H9 (cell line): ENCODE results near the gene SLIT1. TPM values are rescaled to one million over a fixed set of nuclear protein-coding genes. Genes with fewer than 3 reads are reported as not detected.

Experiments
- DNase-seq: peaks from one replicate; pipeline ENCODE4 v3.0.0-alpha.2; 2017
- H2AFZ ChIP-seq: one replicate; pipeline ENCODE4 v1.6.1; 2013; ENCODE audit warnings: mild to moderate bottlenecking, low read length, control low read depth, moderate library complexity
- H2AK5ac ChIP-seq: 2 replicates; pipeline ENCODE4 v1.6.1; 2013; ENCODE audit warnings: low read length, control low read depth, mixed read lengths; ENCODE audit not compliant: insufficient read length
- H2BK120ac ChIP-seq: one replicate; pipeline ENCODE4 v1.6.1; 2013; ENCODE audit warnings: low read depth, mild to moderate bottlenecking, low read length, control low read depth, inconsistent platforms; ENCODE audit not compliant: poor library complexity, severe bottlenecking
- H2BK12ac ChIP-seq: 2 replicates; pipeline ENCODE4 v1.6.1; 2013; ENCODE audit warnings: low read length, control low read depth, mixed read lengths, low read depth; ENCODE audit not compliant: insufficient read length
- H2BK15ac ChIP-seq: 2 replicates; pipeline ENCODE4 v1.6.1; 2013; ENCODE audit warnings: low read depth, low read length, control low read depth
- H2BK20ac ChIP-seq: one replicate; pipeline ENCODE4 v1.6.1; 2013; ENCODE audit warnings: low read depth, mild to moderate bottlenecking, low read length, control low read depth, inconsistent platforms; ENCODE audit not compliant: poor library complexity, severe bottlenecking
- H2BK5ac ChIP-seq: 2 replicates; pipeline ENCODE4 v1.6.1; 2013; ENCODE audit warnings: low read length, control low read depth, mixed read lengths; ENCODE audit not compliant: insufficient read length
- H3K14ac ChIP-seq: 2 replicates; pipeline ENCODE4 v1.6.1; 2013; ENCODE audit warnings: low read length, control low read depth; ENCODE audit not compliant: insufficient read depth
- H3K18ac ChIP-seq: 2 replicates; pipeline ENCODE4 v1.6.1; 2013; ENCODE audit warnings: low read depth, mild to moderate bottlenecking, mixed read lengths, low read length, control low read depth; ENCODE audit not compliant: insufficient read length
- H3K23ac ChIP-seq: 2 replicates; pipeline ENCODE4 v1.6.1; 2013; ENCODE audit warnings: low read length, control low read depth, mixed read lengths, low read depth; ENCODE audit not compliant: insufficient read length
- H3K23me2 ChIP-seq: 2 replicates; pipeline ENCODE4 v1.6.1; 2013; ENCODE audit warnings: low read depth, mild to moderate bottlenecking, mixed read lengths, low read length, control low read depth; ENCODE audit not compliant: insufficient read length, poor library complexity, severe bottlenecking
- H3K27ac ChIP-seq: 2 replicates; pipeline ENCODE4 v1.5.1; 2013; ENCODE audit warnings: low read length, control low read depth, mixed read lengths, low read depth; ENCODE audit not compliant: insufficient read length
- H3K27me3 ChIP-seq: 2 replicates; pipeline ENCODE4 v1.6.1; 2013; ENCODE audit warnings: low read length, control low read depth, inconsistent platforms; ENCODE audit not compliant: insufficient read depth
- H3K4ac ChIP-seq: 2 replicates; pipeline ENCODE4 v1.6.1; 2013; ENCODE audit warnings: low read depth, mild to moderate bottlenecking, control low read depth, inconsistent platforms, low read length, moderate library complexity
- H3K4me1 ChIP-seq: 2 replicates; pipeline ENCODE4 v1.6.1; 2013; ENCODE audit warnings: low read length, control low read depth, inconsistent platforms; ENCODE audit not compliant: insufficient read depth
- H3K4me2 ChIP-seq: 2 replicates; pipeline ENCODE4 v1.6.1; 2013; ENCODE audit warnings: low read length, control low read depth, mixed read lengths; ENCODE audit not compliant: insufficient read length, insufficient read depth
- H3K56ac ChIP-seq: 2 replicates; pipeline ENCODE4 v1.6.1; 2013; ENCODE audit warnings: low read depth, mild to moderate bottlenecking, mixed read lengths, low read length, control low read depth; ENCODE audit not compliant: insufficient read length
- H3K79me1 ChIP-seq: 2 replicates; pipeline ENCODE4 v1.6.1; 2013; ENCODE audit warnings: low read depth, mild to moderate bottlenecking, moderate library complexity, low read length, control low read depth, inconsistent platforms; ENCODE audit not compliant: insufficient read depth, poor library complexity, severe bottlenecking
- H3K79me2 ChIP-seq: 2 replicates; pipeline ENCODE4 v1.6.1; 2013; ENCODE audit warnings: low read length, control low read depth, inconsistent platforms; ENCODE audit not compliant: insufficient read depth
- H3K9ac ChIP-seq: 2 replicates; pipeline ENCODE4 v1.6.1; 2013; ENCODE audit warnings: low read length, control low read depth, mixed read lengths; ENCODE audit not compliant: insufficient read length; ENCODE audit errors: extremely low read depth
- H3K9me3 ChIP-seq: one replicate; pipeline ENCODE4 v1.6.1; 2013; ENCODE audit warnings: low read depth, low read length, inconsistent platforms; ENCODE audit not compliant: control insufficient read depth
- H3T11ph ChIP-seq: one replicate; pipeline ENCODE4 v1.6.1; 2013; ENCODE audit warnings: mild to moderate bottlenecking, low read length, control low read depth, inconsistent platforms
- H4K20me1 ChIP-seq: one replicate; pipeline ENCODE4 v1.6.1; 2013; ENCODE audit not compliant: control insufficient read depth, insufficient read length, insufficient read depth
- H4K5ac ChIP-seq: 2 replicates; pipeline ENCODE4 v1.6.1; 2013; ENCODE audit warnings: low read depth, mild to moderate bottlenecking, mixed read lengths, low read length, control low read depth; ENCODE audit not compliant: insufficient read length
- H4K8ac ChIP-seq: replicated peaks from 2 replicates; pipeline ENCODE4 v1.6.1; 2013; ENCODE audit warnings: low read length, control low read depth, mixed read lengths, low read depth; ENCODE audit not compliant: insufficient read length
- H4K91ac ChIP-seq: 2 replicates; pipeline ENCODE4 v1.6.1; 2013; ENCODE audit warnings: low read depth, mild to moderate bottlenecking, moderate library complexity, mixed read lengths, low read length, control low read depth; ENCODE audit not compliant: insufficient read length
- H3K27ac Mint-ChIP-seq, 3 experiments: 2 replicates in 2 of 3; 3 replicates in 1 of 3; pipeline ENCODE4 v1.8.0; 2020 to 2021; ENCODE audit warnings: mixed read lengths in 3 of 3, mild to moderate bottlenecking in 1 of 3, moderate library complexity in 1 of 3
- H3K27me3 Mint-ChIP-seq: 2 replicates; pipeline ENCODE4 v1.8.0; 2021; ENCODE audit warnings: low read depth, mild to moderate bottlenecking, moderate library complexity, mixed read lengths
- H3K36me3 Mint-ChIP-seq, 3 experiments: 2 replicates in 2 of 3; 3 replicates in 1 of 3; pipeline ENCODE4 v1.8.0; 2020 to 2021; ENCODE audit warnings: low read depth in 3 of 3, mixed read lengths in 3 of 3; ENCODE audit not compliant: insufficient read depth in 1 of 3
- H3K4me1 Mint-ChIP-seq, 2 experiments: 2 replicates each; pipeline ENCODE4 v1.8.0; 2020; ENCODE audit warnings: mixed read lengths in 2 of 2
- H3K4me3 Mint-ChIP-seq, 2 experiments: 2 replicates in 1 of 2; 3 replicates in 1 of 2; pipeline ENCODE4 v1.8.0; 2020 to 2021; ENCODE audit warnings: mild to moderate bottlenecking in 2 of 2, mixed read lengths in 2 of 2, moderate library complexity in 1 of 2
- H3K9me3 Mint-ChIP-seq, 2 experiments: 2 replicates in 1 of 2; 3 replicates in 1 of 2; pipeline ENCODE4 v1.8.0; 2020; ENCODE audit warnings: mild to moderate bottlenecking in 2 of 2, mixed read lengths in 2 of 2, moderate library complexity in 1 of 2
- CTCF ChIP-seq: fragments of 200-600 bp; sonication (generic); conservative IDR thresholded peaks from 3 replicates; pipeline ENCODE4 v1.8.0; 2021; ENCODE audit warnings: antibody characterized with exemption, mild to moderate bottlenecking
- WGBS: extraction: QIAGEN DNeasy Blood & Tissue Kit; methylation state at CpG from one replicate; pipeline ENCODE4 v1.1.7; 2013; ENCODE audit warnings: missing lambda C conversion rate, low lambda C conversion rate, mixed read lengths; ENCODE audit not compliant: insufficient read length; ENCODE audit errors: extremely low coverage; 5-methylcytosine and 5-hydroxymethylcytosine counted together
- total RNA-seq: library from RNA; stranded (reverse); gene quantifications from 2 replicates; pipeline ENCODE4 v1.2.1, GENCODE V29; 2021

The SLIT1 gene
- total RNA-seq, 1 experiment from 2014 or later, result 0.57 TPM

GRCh38 chr10:97136756-97137155 lies 49.0 kb downstream of the SLIT1 start:
- Histone ChIP-seq H3K27ac (no peak overlapping the region), H3K4me2 (no peak overlapping the region), H4K91ac (no peak overlapping the region), H3K9me3 (no peaks in the 10 kb centered on the region), H3K79me1 (no peaks in the 10 kb centered on the region), H3K23ac (no peak overlapping the region), H3K4ac (no peak overlapping the region), H3K56ac (no peak overlapping the region), H2AK5ac (no peak overlapping the region), H3T11ph (no peak overlapping the region), H2BK15ac (no peak overlapping the region), H4K20me1 (no peaks in the 10 kb centered on the region), H2BK20ac (no peak overlapping the region), H3K23me2 (no peaks in the 10 kb centered on the region), H4K8ac (no peak overlapping the region), H2BK120ac (no peak overlapping the region), H3K18ac (no peak overlapping the region), H3K9ac (no peak overlapping the region), H2BK5ac (no peak overlapping the region), H3K79me2 (no peaks in the 10 kb centered on the region), H3K14ac (no peak overlapping the region), H4K5ac (no peak overlapping the region), H3K4me1 (peaks cover 5% of the 10 kb centered on the region; the same call in 1 of the 2 replicates), H2AFZ (no peak overlapping the region), H2BK12ac (no peak overlapping the region), H3K27me3 (no peaks in the 10 kb centered on the region)
- no peak for TF ChIP-seq CTCF
- no peak overlapping the region for H3K4me3 Mint-ChIP-seq
- no peak for DNase-seq
- no CpG with 5 or more reads among the region's 3 CpGs for WGBS
- H3K36me3 Mint-ChIP-seq, result no peaks in the 10 kb centered on the region
- peaks cover 24 to 32% of the 10 kb centered on the region in 2 experiments for H3K4me1 Mint-ChIP-seq
- H3K27ac Mint-ChIP-seq, result no peak overlapping the region
- H3K9me3 Mint-ChIP-seq, result no peaks in the 10 kb centered on the region
- H3K27me3 Mint-ChIP-seq, result peaks cover 20% of the 10 kb centered on the region
